SK-N-MC (cell line): ENCODE measurements around the gene RASA3.
"Not testable (repeated sequence)": the region's sequence is repeated elsewhere in the genome, so short reads cannot be mapped to it uniquely, and the experiment has no call there.

Source experiments
- DNase-seq: peaks from one replicate; pipeline ENCODE4 v3.0.0-alpha.2; 2011; ENCODE audit warnings: low read depth, low spot score
- H3K27ac ChIP-seq: fragments of 200-600 bp; sonication (generic); 2 replicates; pipeline ENCODE4 v1.5.1; 2016; ENCODE audit warnings: mixed run types
- H3K36me3 ChIP-seq: fragments of 200-600 bp; sonication (generic); 2 replicates; pipeline ENCODE4 v1.6.1; 2017; ENCODE audit warnings: antibody characterized with exemption, low read length, mixed read lengths; ENCODE audit not compliant: insufficient read depth
- H3K4me3 ChIP-seq: fragments of 200-600 bp; sonication (generic); 2 replicates; pipeline ENCODE4 v1.5.1; 2016
- H3K9ac ChIP-seq: fragments of 200-600 bp; sonication (generic); 2 replicates; pipeline ENCODE4 v1.8.0; 2017; ENCODE audit warnings: mixed run types, mixed read lengths; ENCODE audit not compliant: insufficient read length
- H3K9me3 ChIP-seq: fragments of 200-600 bp; sonication (generic); 2 replicates; pipeline ENCODE4 v1.6.1; 2017; ENCODE audit warnings: low read depth, mild to moderate bottlenecking, antibody characterized with exemption, low read length, moderate library complexity, mixed read lengths
- EZH2 ChIP-seq: fragments of 200-600 bp; sonication (generic); IDR thresholded peaks from one replicate; pipeline ENCODE4 v1.6.1; 2017; ENCODE audit warnings: antibody characterized with exemption
- FOXP2 ChIP-seq: optimal IDR thresholded peaks from 2 replicates; pipeline ENCODE3; 2011; ENCODE audit warnings: mild to moderate bottlenecking, moderate library complexity; ENCODE audit not compliant: insufficient read depth; ENCODE audit errors: extremely low read length, control extremely low read depth
- POLR2AphosphoS5 ChIP-seq: IDR thresholded peaks from 2 replicates; pipeline ENCODE4 v1.6.1; 2012; ENCODE audit warnings: mild to moderate bottlenecking, low read depth, low read length, borderline replicate concordance

The RASA3 gene

DNA sequence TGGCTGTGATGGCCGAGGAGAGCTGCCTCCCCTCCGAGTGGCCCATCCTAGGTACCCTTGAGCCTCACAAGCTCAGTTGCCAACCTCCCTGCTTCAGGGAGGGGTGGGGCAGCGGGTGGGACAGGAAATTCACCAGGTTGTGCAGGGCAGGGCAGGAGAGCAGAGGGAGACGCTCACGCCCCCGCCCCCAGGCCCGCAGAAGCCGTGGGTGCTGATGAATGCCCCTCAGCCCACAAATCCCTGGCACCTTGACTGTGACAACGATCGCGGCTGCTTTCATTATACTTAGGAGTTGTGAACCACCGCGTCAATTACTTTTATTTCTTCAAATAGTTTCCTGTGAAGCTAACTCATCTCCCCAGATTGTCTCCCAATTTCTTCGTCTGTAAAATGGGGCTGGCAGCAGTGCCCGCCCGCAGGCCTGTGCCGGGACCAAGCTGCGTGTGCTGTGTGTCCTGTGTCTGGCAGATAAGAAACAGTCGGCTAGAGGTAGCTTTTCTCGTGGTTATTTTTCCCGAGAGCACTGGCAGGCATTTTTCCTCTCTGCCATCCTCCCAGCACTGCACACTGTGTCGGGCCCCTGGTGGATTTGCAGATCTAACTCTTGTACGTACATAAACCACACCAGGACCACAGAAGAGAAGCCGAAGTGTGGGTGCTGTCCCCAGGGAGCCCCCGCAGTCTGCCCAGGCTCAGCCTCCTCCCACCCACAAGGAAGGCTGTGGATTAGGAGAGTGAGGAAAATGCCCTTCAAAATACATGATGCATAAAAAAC, 7.9 kb upstream of the RASA3 start:
- TF ChIP-seq POLR2AphosphoS5, result no peak
- TF ChIP-seq EZH2, result no peak
- no peak for TF ChIP-seq FOXP2
- Histone ChIP-seq H3K9me3 (no peaks in the 10 kb centered on the region), H3K36me3 (no peaks in the 10 kb centered on the region), H3K27ac (no peak overlapping the region), H3K9ac (no peak overlapping the region), H3K4me3 (peak overlapping the region; percentile 31)
- no peak for DNase-seq

- H3K9ac ChIP-seq, result no peak overlapping the region
- no peak for TF ChIP-seq FOXP2
- no peak for TF ChIP-seq POLR2AphosphoS5
- TF ChIP-seq EZH2, result no peak
- no peak overlapping the region for H3K27ac ChIP-seq
- H3K4me3 ChIP-seq, result no peak overlapping the region
- no peak for DNase-seq
- H3K9me3 ChIP-seq, result no peaks in the 10 kb centered on the region
- H3K36me3 ChIP-seq, result no peaks in the 10 kb centered on the region
Observed at GRCh38 chr13:114136576-114136975, 4.2 kb upstream of the RASA3 start.

DNA sequence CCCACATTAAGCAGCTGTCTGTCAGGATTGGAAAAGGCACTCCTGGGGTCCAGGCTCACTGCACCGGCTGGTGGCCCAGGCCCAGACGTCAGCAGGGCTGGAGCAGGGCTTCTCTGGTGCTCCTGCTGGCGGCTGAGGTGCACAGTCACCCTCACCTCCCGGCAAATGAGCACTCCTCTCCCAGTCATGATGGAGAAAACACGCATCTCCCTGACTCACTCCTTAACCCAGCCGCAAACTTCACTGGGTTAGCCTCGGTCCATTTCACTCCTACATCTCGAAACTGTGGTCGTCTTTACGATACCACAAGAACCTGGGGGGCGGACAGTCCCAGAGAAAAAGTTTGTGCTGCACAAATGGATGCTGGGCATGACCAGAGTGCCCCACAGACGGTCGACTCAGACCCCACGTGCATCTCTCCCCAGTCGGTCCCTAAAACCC, 3.3 kb upstream of the RASA3 start:
- Histone ChIP-seq H3K36me3 (no peaks in the 10 kb centered on the region), H3K9ac (no peak overlapping the region), H3K4me3 (no peak overlapping the region), H3K9me3 (no peaks in the 10 kb centered on the region), H3K27ac (no peak overlapping the region)
- TF ChIP-seq FOXP2 (no peak), EZH2 (no peak), POLR2AphosphoS5 (no peak)
- DNase-seq, result no peak

GRCh38 chr13:114134944-114135610, 2.7 kb upstream of the RASA3 start:
- H3K27ac ChIP-seq, result no peak overlapping the region
- H3K9me3 ChIP-seq, result no peaks in the 10 kb centered on the region
- H3K4me3 ChIP-seq, result no peak overlapping the region
- TF ChIP-seq FOXP2, result no peak
- TF ChIP-seq POLR2AphosphoS5, result no peak
- no peak for TF ChIP-seq EZH2
- H3K36me3 ChIP-seq, result no peaks in the 10 kb centered on the region
- no peak overlapping the region for H3K9ac ChIP-seq
- no peak for DNase-seq

DNA sequence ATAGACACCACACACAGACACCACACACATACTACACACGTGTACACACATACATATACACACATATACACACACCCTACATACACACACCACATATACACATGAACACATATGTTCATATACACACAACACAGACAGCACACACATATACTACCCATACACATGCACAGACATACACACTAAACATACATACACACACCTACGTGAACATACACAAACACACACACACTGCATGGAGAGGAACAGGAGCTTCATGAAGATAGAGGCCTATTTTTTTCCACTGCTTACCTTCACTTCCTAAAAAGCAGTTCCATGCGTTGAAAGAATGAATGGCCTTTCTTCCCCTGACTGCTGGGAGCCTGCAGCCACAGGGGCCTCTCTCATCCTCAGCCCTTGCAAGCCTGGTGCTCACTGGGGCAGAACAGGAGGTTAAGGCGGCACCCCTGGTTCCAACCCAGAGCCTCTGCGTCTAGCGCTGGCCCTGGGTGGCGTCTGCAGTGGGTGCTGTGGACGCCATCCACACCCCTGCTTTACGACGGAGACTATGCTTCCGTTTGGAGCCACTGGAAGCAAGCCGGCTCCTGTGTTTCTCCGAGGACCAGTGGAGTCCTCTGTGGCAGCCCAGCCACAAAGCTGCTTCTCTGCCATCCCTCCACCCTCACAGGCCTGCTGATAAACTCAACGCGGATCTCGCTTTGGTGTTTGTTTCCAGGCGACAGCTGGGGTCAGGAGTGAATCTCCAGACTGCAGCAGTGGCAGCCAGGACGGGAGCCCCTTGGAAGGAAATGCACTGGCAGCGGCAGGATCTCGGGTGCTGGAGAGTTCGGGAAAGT, 1.9 kb upstream of the RASA3 start:
- Histone ChIP-seq H3K36me3 (no peaks in the 10 kb centered on the region), H3K9ac (no peak overlapping the region), H3K27ac (no peak overlapping the region), H3K9me3 (no peaks in the 10 kb centered on the region), H3K4me3 (no peak overlapping the region)
- no peak for DNase-seq
- TF ChIP-seq EZH2, result no peak
- TF ChIP-seq FOXP2, result no peak
- TF ChIP-seq POLR2AphosphoS5, result no peak

DNA sequence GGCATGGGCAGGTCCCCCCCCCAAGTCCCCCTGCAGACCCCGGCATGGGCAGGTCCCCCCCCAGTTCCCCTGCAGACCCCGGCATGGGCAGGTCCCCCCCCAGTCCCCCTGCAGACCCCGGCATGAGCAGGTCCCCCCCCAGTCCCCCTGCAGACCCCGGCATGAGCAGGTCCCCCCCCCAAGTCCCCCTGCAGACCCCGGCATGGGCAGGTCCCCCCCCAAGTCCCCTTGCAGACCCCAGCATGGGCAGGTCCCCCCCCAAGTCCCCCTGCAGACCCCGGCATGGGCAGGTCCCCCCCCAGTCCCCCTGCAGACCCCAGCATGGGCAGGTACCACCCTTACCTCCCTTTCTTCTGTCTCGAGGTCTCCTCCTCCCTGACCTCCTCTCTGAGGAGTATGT, 1.1 kb upstream of the RASA3 start:
- not testable (repeated sequence) for DNase-seq, H3K36me3 ChIP-seq, H3K9me3 ChIP-seq, H3K27ac ChIP-seq, H3K4me3 ChIP-seq, H3K9ac ChIP-seq

GRCh38 chr13:114133126-114133525, 703 bp upstream of the RASA3 start:
- H3K27ac ChIP-seq, DNase-seq, H3K4me3 ChIP-seq, H3K9me3 ChIP-seq, H3K9ac ChIP-seq, H3K36me3 ChIP-seq: not testable (repeated sequence)

DNA sequence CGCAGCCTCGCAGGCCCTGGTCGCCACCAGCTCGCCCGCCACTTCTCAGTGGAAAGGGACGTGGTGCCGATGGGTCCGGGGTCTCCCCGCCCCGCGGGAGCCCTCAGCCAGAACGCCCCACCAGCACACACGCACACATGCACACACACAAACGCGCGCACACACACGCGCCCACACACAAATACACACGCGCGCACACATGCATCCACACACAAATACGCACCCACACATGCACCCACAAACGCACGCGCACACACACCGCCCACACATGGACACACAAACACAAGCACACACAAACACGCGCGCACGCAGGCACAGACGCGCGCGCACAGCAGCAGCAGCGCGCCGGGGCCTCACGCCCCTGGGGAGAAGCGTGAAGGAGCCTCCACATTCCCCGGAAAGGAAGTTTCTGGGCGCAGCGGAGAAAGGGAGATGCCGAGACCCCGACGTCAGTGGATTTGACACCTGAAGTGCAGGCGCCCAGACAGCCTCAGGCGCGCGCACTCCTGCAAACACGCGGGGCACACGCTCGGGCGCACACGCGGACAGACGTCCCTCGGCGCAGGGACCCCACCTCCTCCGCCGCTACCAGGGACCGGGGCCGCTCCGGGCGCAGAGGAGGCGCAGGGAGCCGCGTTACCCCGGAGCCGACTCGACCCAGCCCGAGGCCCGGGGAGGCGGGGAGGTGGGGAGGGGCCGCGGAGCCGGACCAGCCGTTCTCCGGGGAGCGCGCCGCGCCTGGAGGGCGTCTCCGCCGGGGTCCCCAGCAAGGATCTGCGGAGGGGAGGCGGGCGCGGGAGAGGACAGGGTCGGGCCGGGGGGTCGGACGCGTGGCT, 622 bp downstream of the RASA3 start:
- H3K27ac ChIP-seq, result no peak overlapping the region
- no peaks in the 10 kb centered on the region for H3K36me3 ChIP-seq
- H3K9me3 ChIP-seq, result no peaks in the 10 kb centered on the region
- no peak overlapping the region for H3K9ac ChIP-seq
- DNase-seq, result no peak
- no peak for TF ChIP-seq POLR2AphosphoS5
- no peak for TF ChIP-seq FOXP2
- TF ChIP-seq EZH2, result no peak
- H3K4me3 ChIP-seq, result peak overlapping the region; percentile 86
